ENCODE data around the gene CACNA2D2.

DNA sequence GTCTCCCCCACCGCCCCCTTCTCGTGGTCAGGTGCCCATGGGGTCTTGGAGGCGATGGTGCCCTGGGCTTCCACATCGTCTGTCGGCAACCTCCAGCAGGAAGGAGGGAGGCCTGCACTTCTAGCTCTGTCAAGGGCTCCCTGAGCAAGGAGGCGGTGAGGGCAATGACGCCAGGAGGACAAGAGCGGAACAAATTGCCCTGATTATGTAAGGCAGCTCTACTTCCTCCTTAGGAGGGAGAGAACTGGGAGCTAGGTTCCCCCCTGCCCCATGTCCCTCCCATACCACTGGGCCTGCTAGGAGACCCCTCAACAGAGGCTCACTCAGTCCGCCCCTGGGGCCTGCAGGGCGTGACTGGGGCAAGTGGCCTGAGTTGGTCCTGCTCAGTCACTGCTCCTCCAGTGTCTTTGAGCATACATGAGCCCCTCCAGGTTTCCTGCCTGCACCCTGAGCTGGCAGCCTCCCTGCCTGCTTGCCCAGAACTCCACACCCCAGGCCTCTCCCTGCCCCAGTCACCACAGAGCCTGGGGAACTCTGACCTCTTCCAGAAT, 56.1 kb downstream of the CACNA2D2 start:
- TF ChIP-seq EZH2 (IDR thresholded peaks at IDR 0.05) (no peak), EZH2phosphoT487 (IDR thresholded peaks at IDR 0.05) (no peak)
- TF ChIP-seq, protein P1, sequence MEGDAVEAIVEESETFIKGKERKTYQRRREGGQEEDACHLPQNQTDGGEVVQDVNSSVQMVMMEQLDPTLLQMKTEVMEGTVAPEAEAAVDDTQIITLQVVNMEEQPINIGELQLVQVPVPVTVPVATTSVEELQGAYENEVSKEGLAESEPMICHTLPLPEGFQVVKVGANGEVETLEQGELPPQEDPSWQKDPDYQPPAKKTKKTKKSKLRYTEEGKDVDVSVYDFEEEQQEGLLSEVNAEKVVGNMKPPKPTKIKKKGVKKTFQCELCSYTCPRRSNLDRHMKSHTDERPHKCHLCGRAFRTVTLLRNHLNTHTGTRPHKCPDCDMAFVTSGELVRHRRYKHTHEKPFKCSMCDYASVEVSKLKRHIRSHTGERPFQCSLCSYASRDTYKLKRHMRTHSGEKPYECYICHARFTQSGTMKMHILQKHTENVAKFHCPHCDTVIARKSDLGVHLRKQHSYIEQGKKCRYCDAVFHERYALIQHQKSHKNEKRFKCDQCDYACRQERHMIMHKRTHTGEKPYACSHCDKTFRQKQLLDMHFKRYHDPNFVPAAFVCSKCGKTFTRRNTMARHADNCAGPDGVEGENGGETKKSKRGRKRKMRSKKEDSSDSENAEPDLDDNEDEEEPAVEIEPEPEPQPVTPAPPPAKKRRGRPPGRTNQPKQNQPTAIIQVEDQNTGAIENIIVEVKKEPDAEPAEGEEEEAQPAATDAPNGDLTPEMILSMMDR (IDR thresholded peaks at IDR 0.05), result no peak

All from neural progenitor cell (in vitro differentiated cells).